BLaER1 (cell line): ENCODE measurements around the gene SOX8.

ENCODE experiments used
- H3K27ac ChIP-seq: shearing (Covaris generic); formaldehyde crosslinking; 2 replicates; pipeline ENCODE4 v1.8.1; 2022
- H3K27me3 ChIP-seq: shearing (Covaris generic); formaldehyde crosslinking; 2 replicates; pipeline ENCODE4 v1.8.1; 2022
- H3K36me3 ChIP-seq: shearing (Covaris generic); formaldehyde crosslinking; 2 replicates; pipeline ENCODE4 v1.8.1; 2022
- H3K4me1 ChIP-seq: shearing (Covaris generic); formaldehyde crosslinking; 2 replicates; pipeline ENCODE4 v1.8.1; 2022
- H3K4me2 ChIP-seq: shearing (Covaris generic); formaldehyde crosslinking; 2 replicates; pipeline ENCODE4 v1.8.1; 2022
- H3K4me3 ChIP-seq: shearing (Covaris generic); formaldehyde crosslinking; 2 replicates; pipeline ENCODE4 v1.8.1; 2022
- H3K9ac ChIP-seq: shearing (Covaris generic); formaldehyde crosslinking; 2 replicates; pipeline ENCODE4 v1.8.1; 2022
- H3K9me3 ChIP-seq: shearing (Covaris generic); formaldehyde crosslinking; 2 replicates; pipeline ENCODE4 v1.8.1; 2022
- H4K20me1 ChIP-seq: shearing (Covaris generic); formaldehyde crosslinking; 2 replicates; pipeline ENCODE4 v1.8.1; 2022
- Cebpa-rat ChIP-seq: shearing (Covaris generic); IDR thresholded peaks from 2 replicates; pipeline ENCODE4 v1.8.1; 2022

The SOX8 gene

DNA sequence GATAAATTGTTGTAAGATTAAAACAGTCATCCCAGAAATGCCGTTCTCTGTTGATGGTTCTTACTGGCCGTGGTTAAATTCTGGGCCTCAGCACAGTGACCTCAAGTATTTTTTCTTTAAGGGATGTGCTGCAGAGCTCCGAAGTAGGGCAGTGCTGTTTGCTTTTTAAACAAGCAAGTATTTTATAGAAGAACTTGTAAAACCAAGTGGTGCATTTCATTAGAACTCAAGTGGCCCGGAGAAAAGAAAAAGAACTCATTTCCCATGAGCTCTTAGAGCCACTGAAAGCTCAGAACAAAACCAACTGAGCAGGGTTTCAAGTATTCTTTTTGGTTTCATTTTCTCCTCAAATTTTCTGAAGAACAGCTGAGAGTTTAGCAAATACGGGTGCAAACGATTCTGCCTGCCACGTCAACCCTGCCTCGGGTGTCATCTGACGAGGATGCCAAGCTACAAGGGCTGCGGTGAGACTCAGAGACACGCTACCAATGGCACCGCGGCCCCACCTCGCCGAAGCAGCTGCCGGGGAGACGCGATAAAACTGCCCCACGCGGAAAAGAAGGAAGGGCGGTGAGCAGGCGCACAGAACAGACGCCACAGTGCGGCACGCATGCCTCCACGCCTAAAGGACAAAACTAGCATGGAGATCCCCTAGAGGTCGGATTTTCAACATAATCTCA, 17.1 kb upstream of the SOX8 start:
- H3K36me3 ChIP-seq = peaks cover 33% of the 10 kb centered on the region
- peaks cover 13% of the 10 kb centered on the region; the same call in 1 of the 2 replicates for H3K9me3 ChIP-seq
- peaks cover 28% of the 10 kb centered on the region for H4K20me1 ChIP-seq
- H3K9ac ChIP-seq = peak overlapping the region; percentile 68; the same call in 1 of the 2 replicates
- H3K4me2 ChIP-seq = peak overlapping the region; percentile 89
- peaks cover 43% of the 10 kb centered on the region for H3K4me1 ChIP-seq
- H3K4me3 ChIP-seq = peak overlapping the region; percentile 53; the same call in 1 of the 2 replicates
- 0 out of 2 replicates have a peak overlapping the region, but pooled peaks have one; percentile 69 for H3K27ac ChIP-seq
- no peak for TF ChIP-seq Cebpa-rat
- no peaks in the 10 kb centered on the region for H3K27me3 ChIP-seq

DNA sequence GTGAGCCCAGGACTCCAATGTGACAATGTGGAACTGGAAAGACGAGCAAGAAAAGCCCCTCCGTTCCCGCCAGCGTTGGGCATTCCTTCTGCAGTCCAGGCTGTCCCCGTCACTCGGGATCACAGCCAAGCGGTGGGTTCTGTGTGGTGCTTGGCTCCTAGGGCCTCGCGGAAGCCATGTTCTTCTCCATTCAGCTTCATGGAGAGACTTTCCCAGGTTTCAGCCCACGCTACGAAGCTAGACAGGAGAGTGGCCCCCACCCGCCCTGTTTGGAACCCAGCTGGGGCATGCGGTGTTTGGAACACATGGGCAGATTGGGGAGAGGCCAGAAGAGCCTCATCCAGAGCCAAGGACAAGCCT, 16.6 kb upstream of the SOX8 start:
- H4K20me1 ChIP-seq = peaks cover 25% of the 10 kb centered on the region
- H3K9ac ChIP-seq = no peak overlapping the region
- H3K4me3 ChIP-seq = no peak overlapping the region
- peaks cover 48% of the 10 kb centered on the region for H3K4me1 ChIP-seq
- H3K36me3 ChIP-seq = peaks cover 33% of the 10 kb centered on the region
- no peak overlapping the region for H3K27ac ChIP-seq
- H3K27me3 ChIP-seq = no peaks in the 10 kb centered on the region
- TF ChIP-seq Cebpa-rat = no peak
- H3K9me3 ChIP-seq = peaks cover 13% of the 10 kb centered on the region; the same call in 1 of the 2 replicates
- H3K4me2 ChIP-seq = peak overlapping the region; percentile 89

DNA sequence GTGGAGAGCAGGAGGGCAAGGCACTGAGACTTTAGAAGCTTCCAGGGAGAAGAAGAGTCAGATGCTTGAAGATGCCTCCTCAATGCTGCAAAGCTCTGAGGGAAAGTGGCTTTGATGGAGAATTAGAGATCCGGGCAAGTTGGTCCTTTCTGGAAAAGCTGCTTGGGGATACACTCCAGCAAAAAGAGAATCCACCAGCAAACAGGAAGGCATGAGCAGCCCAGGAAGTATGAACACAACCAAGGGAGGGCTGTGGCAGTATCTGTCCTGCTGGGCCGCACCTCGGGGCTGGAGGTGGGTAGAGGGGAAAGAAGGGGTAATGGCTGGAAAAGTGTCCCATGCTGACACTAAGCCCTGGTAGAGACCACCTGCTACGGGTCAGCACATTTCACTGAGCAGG, 16.1 kb upstream of the SOX8 start:
- Histone ChIP-seq H3K4me1 (peaks cover 51% of the 10 kb centered on the region), H3K9ac (no peak overlapping the region), H4K20me1 (peaks cover 25% of the 10 kb centered on the region), H3K36me3 (peaks cover 33% of the 10 kb centered on the region), H3K9me3 (peaks cover 13% of the 10 kb centered on the region; the same call in 1 of the 2 replicates), H3K4me2 (no peak overlapping the region), H3K27me3 (no peaks in the 10 kb centered on the region), H3K27ac (no peak overlapping the region), H3K4me3 (no peak overlapping the region)
- TF ChIP-seq Cebpa-rat = no peak

DNA sequence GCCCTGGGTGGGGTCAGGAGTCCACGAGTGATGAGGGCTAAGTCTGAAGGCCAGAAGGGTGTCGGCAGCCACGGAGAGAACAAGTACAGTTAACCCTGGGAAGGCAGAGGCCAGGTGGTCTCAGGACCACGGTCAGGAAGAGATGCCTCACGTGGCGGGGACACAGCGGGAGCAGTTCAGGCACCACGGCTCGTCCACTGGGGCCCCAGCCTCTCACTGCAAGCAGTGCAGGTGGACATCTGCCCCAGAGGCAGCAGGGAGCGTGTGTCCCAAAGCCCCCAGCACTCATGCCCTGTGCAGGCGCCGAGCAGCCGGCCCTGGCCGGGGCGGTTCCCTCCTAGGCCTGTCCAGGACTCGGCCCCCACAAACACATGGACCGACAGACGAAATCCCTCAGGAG, 15.5 kb upstream of the SOX8 start:
- no peak overlapping the region for H3K4me3 ChIP-seq
- no peak for TF ChIP-seq Cebpa-rat
- no peak overlapping the region for H3K4me2 ChIP-seq
- H3K27me3 ChIP-seq = no peaks in the 10 kb centered on the region
- no peak overlapping the region for H3K27ac ChIP-seq
- H3K9ac ChIP-seq = no peak overlapping the region
- H3K9me3 ChIP-seq = peaks cover 13% of the 10 kb centered on the region; the same call in 1 of the 2 replicates
- peaks cover 52% of the 10 kb centered on the region for H3K4me1 ChIP-seq
- H3K36me3 ChIP-seq = peaks cover 33% of the 10 kb centered on the region
- H4K20me1 ChIP-seq = peaks cover 25% of the 10 kb centered on the region

DNA sequence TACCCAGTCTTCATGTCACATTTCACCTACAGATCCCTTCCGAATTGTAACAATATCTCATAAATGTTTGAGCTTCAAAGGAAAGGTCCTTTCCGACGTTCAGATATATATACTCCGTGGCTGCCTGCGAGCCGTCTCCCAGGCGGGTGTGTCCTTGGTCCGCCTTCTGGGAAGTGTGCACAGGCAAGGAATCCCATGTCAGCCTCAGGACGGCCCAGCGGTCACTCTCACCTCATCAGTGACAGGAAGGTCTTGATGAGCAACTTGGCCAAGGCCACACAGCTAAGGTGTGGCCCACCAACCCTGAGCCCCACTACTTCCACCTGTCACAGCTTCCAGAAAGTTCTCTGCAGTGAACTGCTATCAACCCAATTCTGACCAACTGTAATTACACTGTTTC, 15.1 kb upstream of the SOX8 start:
- H3K36me3 ChIP-seq = peaks cover 33% of the 10 kb centered on the region
- no peak overlapping the region for H3K4me2 ChIP-seq
- H3K27me3 ChIP-seq = peaks cover 4% of the 10 kb centered on the region; the same call in 1 of the 2 replicates
- no peak for TF ChIP-seq Cebpa-rat
- H4K20me1 ChIP-seq = peaks cover 25% of the 10 kb centered on the region
- no peak overlapping the region for H3K27ac ChIP-seq
- H3K9ac ChIP-seq = no peak overlapping the region
- H3K9me3 ChIP-seq = peaks cover 13% of the 10 kb centered on the region; the same call in 1 of the 2 replicates
- no peak overlapping the region for H3K4me3 ChIP-seq
- peaks cover 56% of the 10 kb centered on the region for H3K4me1 ChIP-seq

DNA sequence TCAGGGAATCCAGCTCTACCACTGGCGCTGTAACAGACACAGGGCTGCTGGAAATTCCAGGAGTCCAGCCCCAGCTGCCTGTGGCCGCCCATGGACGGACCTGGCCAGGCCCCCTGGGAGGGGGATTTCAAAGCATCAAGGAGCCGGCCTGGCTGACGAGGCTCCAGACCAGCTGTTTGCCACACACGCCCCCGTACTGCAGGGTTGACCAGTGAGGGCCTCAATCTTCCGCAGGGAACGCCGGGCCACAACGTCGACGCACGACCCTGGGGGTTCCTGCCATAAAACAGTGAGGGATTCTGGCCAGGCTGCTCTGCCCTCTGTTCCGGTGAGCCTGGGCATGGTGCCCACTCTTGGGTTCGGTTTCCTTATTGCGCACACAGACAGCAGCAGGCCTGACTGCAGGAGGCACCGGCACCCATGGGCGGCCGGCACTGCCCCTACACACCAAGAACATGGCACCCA, 14.5 kb upstream of the SOX8 start:
- Histone ChIP-seq H3K36me3 (peaks cover 33% of the 10 kb centered on the region), H3K9me3 (peaks cover 13% of the 10 kb centered on the region; the same call in 1 of the 2 replicates), H3K27ac (no peak overlapping the region), H3K9ac (no peak overlapping the region), H3K4me2 (no peak overlapping the region), H3K27me3 (peaks cover 5% of the 10 kb centered on the region), H4K20me1 (peaks cover 25% of the 10 kb centered on the region), H3K4me1 (peaks cover 58% of the 10 kb centered on the region), H3K4me3 (no peak overlapping the region)
- no peak for TF ChIP-seq Cebpa-rat

DNA sequence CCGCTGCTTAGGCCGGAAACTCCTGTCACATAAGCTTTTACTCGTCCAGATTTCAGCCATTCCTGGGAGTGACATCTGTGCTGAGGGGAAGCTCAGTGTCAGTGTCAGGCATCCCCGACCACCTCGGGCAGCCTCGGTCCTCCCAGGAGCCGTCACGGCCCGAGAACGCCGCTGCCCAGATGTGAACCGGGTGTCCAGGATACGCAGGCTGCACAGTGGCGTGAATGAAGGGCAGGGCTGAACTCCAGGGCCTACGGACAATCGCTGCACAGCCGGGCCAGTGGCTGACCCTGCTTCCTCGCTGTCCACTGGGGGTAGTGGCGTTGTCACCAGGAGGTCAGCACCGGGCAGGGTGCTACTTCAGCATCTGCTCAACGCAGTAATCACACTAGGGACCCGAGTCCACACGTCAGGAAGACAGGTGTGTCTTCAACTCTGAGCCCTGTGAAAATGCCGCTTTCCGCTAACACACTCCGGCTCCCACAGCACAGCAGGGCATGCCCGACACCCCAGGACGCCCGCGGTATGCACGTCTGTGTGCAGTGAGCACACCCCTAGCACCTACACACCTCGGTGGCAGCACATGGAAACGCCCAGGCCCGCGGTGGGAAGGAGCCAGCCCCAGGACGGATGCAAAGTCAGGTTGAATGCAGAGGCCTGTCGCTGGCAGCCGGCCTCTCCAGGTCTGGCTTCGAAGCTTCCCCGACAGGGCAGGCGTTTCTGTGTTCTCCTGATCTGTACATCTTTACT, 13.8 kb upstream of the SOX8 start:
- Histone ChIP-seq H3K27ac (no peak overlapping the region), H3K4me2 (peak overlapping the region; percentile 100; the same call in 1 of the 2 replicates), H3K9ac (peak overlapping the region; percentile 2; the same call in 1 of the 2 replicates), H3K4me1 (peaks cover 58% of the 10 kb centered on the region), H3K9me3 (peaks cover 13% of the 10 kb centered on the region; the same call in 1 of the 2 replicates), H4K20me1 (peaks cover 25% of the 10 kb centered on the region), H3K36me3 (peaks cover 33% of the 10 kb centered on the region), H3K4me3 (no peak overlapping the region), H3K27me3 (peaks cover 12% of the 10 kb centered on the region)
- no peak for TF ChIP-seq Cebpa-rat

DNA sequence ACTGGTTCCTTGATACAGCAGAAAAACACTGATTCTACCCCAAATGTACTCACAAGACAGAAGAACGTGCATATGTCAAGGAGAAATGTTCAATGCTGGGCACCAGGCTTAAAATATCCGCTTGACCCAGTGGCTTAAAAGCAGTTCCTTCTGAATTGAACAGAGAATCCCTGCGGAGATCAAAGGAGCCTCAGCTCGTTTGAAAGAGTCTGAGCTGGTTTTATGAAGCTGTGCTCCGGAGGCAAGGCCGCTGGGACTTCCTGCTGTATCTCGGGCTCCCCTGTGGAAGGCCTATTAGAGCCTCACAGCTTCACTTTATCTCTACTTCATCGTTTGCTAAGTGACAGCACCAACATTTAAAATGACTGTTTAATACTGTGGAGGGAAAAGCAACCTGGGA, 12.9 kb upstream of the SOX8 start:
- peaks cover 49% of the 10 kb centered on the region for H3K4me1 ChIP-seq
- H3K36me3 ChIP-seq = peaks cover 33% of the 10 kb centered on the region
- peak overlapping the region; percentile 100 for H3K4me2 ChIP-seq
- H3K9me3 ChIP-seq = peaks cover 13% of the 10 kb centered on the region; the same call in 1 of the 2 replicates
- TF ChIP-seq Cebpa-rat = no peak
- no peak overlapping the region for H3K27ac ChIP-seq
- H3K27me3 ChIP-seq = peaks cover 14% of the 10 kb centered on the region
- H3K4me3 ChIP-seq = no peak overlapping the region
- peaks cover 17% of the 10 kb centered on the region; the same call in 1 of the 2 replicates for H4K20me1 ChIP-seq
- H3K9ac ChIP-seq = peak overlapping the region; percentile 2; the same call in 1 of the 2 replicates

DNA sequence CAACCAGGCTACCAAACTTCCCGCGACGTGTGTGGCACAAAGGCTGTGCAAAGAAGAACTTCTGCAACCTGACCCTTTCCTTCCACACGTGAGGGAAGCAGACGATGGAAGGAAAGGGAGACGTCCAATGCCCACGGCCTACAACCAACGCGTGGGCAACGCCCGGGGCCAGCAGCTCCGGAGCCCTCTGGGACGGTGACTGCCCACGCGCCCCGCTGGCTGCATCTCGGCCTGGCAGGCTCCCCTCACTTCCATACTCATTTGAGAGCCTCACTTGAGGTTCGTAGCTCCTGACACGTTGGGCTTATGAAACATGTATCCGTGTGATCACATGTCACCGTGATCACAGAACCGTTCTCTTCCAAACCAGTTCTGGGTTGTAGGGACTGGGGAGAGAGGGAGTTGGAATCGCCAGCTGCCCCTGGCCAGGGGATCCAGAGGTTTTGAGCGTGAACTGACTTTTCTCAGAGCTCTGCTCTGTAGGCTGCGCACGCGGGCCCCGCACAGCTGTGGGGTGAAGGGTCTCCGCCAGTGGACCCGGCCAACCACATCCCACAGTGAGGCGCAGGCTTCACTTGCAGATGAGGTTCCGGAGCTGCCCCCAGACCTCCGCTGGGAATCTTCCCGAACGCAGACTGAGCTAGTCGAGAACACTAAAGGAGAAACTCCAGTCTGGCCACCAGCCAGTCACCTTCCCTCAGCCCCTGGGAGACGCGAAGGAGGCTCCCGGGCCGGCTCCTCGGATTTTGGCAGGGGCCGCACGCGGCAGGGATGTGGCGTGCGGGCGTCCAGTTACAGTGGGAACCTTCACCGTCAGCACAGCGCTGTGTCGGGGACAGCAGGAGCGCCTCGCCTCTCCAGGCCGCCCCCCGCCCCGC, 11.8 kb upstream of the SOX8 start:
- H3K27me3 ChIP-seq = peaks cover 25% of the 10 kb centered on the region
- no peak for TF ChIP-seq Cebpa-rat
- peaks cover 47% of the 10 kb centered on the region for H3K4me1 ChIP-seq
- peak overlapping the region; percentile 93 for H3K27ac ChIP-seq
- H3K9ac ChIP-seq = peak overlapping the region; percentile 94
- H3K36me3 ChIP-seq = peaks cover 32% of the 10 kb centered on the region
- H3K4me2 ChIP-seq = peak overlapping the region; percentile 100
- peak overlapping the region; percentile 94 for H3K4me3 ChIP-seq
- peaks cover 17% of the 10 kb centered on the region for H4K20me1 ChIP-seq
- H3K9me3 ChIP-seq = peaks cover 13% of the 10 kb centered on the region; the same call in 1 of the 2 replicates
